ENCODE results near the gene REXO2. TPM values are rescaled to one million over a fixed set of nuclear protein-coding genes. Genes with fewer than 3 reads are reported as not detected.

REXO2 gene
- total and polyA plus RNA-seq, 2 of the 13 experiments (the other 11 are each of a cell fraction or from before 2014, with no cell fraction given): 95.6 to 104 TPM

GRCh38 chr11:114400216-114400914, 38.9 kb upstream of the REXO2 start, which contains the start of the genes C11orf71 and RBM7 (continued):
- no peak for TF ChIP-seq ZXDC (CRISPR knock-in tag; IDR thresholded peaks at IDR 0.05)
- 0 out of 2 replicates have a peak, but pooled peaks have one; percentile 36 for TF ChIP-seq ZNF225 (CRISPR knock-in tag; IDR thresholded peaks at IDR 0.05)
- TF ChIP-seq, protein P1, sequence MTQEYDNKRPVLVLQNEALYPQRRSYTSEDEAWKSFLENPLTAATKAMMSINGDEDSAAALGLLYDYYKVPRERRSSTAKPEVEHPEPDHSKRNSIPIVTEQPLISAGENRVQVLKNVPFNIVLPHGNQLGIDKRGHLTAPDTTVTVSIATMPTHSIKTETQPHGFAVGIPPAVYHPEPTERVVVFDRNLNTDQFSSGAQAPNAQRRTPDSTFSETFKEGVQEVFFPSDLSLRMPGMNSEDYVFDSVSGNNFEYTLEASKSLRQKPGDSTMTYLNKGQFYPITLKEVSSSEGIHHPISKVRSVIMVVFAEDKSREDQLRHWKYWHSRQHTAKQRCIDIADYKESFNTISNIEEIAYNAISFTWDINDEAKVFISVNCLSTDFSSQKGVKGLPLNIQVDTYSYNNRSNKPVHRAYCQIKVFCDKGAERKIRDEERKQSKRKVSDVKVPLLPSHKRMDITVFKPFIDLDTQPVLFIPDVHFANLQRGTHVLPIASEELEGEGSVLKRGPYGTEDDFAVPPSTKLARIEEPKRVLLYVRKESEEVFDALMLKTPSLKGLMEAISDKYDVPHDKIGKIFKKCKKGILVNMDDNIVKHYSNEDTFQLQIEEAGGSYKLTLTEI (CRISPR knock-in tag; conservative IDR thresholded peaks at IDR 0.05): no peak
- TF ChIP-seq ZSCAN31 (CRISPR knock-in tag; IDR thresholded peaks at IDR 0.05; ENCODE audit: low read depth): peak; percentile 81
- peak; percentile 89; the same call in 1 of the 2 replicates for TF ChIP-seq ZNF224 (CRISPR knock-in tag; IDR thresholded peaks at IDR 0.05)
- TF ChIP-seq BHLHE40 (IDR thresholded peaks at IDR 0.05; ENCODE audit: low read length): no peak; the same call in 1 of the 2 replicates
- TF ChIP-seq ZSCAN25 (CRISPR knock-in tag; IDR thresholded peaks at IDR 0.05): 0 out of 2 replicates have a peak, but pooled peaks have one; percentile 29
- TF ChIP-seq BORCS8-MEF2B (CRISPR knock-in tag; IDR thresholded peaks at IDR 0.05): no peak
- TF ChIP-seq THAP11 (CRISPR knock-in tag; IDR thresholded peaks at IDR 0.05): peak; percentile 92
- peak; percentile 46; the same call in 1 of the 2 replicates for TF ChIP-seq TFE3 (CRISPR knock-in tag; IDR thresholded peaks at IDR 0.05)
- peak; percentile 74; the same call in 1 of the 2 replicates for TF ChIP-seq FOSL1 (CRISPR knock-in tag; IDR thresholded peaks at IDR 0.05; ENCODE audit: borderline replicate concordance)
- TF ChIP-seq NFKB2 (CRISPR knock-in tag; IDR thresholded peaks at IDR 0.05; ENCODE audit: borderline replicate concordance): peak; percentile 94; the same call in 1 of the 2 replicates
- TF ChIP-seq AKNA (CRISPR knock-in tag; IDR thresholded peaks at IDR 0.05; ENCODE audit: borderline replicate concordance): peak; percentile 52; the same call in 1 of the 2 replicates
- no peak for TF ChIP-seq FOXJ3 (CRISPR knock-in tag; IDR thresholded peaks at IDR 0.05; ENCODE audit: borderline replicate concordance)
- TF ChIP-seq, protein P2, sequence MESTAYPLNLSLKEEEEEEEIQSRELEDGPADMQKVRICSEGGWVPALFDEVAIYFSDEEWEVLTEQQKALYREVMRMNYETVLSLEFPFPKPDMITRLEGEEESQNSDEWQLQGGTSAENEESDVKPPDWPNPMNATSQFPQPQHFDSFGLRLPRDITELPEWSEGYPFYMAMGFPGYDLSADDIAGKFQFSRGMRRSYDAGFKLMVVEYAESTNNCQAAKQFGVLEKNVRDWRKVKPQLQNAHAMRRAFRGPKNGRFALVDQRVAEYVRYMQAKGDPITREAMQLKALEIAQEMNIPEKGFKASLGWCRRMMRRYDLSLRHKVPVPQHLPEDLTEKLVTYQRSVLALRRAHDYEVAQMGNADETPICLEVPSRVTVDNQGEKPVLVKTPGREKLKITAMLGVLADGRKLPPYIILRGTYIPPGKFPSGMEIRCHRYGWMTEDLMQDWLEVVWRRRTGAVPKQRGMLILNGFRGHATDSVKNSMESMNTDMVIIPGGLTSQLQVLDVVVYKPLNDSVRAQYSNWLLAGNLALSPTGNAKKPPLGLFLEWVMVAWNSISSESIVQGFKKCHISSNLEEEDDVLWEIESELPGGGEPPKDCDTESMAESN (CRISPR knock-in tag; conservative IDR thresholded peaks at IDR 0.05): peak; percentile 86; the same call in 1 of the 2 replicates

All from HepG2 (cell line).